ENCODE data around the gene KHK.
A peak's percentile ranks its signal among the peaks of the same experiment; 100 is the strongest.

KHK gene

DNA sequence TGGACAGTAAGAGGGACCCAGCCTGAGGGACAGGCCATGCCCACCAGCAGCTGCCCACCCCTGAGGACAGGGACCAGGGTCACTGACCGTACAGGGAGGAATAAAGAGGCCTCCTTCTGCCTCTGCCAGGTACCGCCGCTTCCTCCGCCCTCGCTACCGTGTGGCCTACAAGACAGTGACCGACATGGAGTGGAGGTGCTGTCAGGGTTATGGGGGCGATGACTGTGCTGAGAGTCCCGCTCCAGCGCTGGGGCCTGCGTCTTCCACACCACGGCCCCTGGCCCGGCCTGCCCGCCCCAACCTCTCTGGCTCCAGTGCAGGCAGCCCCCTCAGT is 6.0 kb upstream of the KHK start:
- Histone ChIP-seq H3K27ac (peak overlapping the region; percentile 78), H3K36me3 (no peaks in the 10 kb centered on the region), H3K27me3 (peaks cover 17% of the 10 kb centered on the region), H3K4me3 (ENCODE audit: low read depth in 1 of 2, low read length in 1 of 2) (peak overlapping the region in 1 of 2 experiments; percentile 49), H3K9me3 (no peaks in the 10 kb centered on the region), H3K4me1 (ENCODE audit: control insufficient read depth in 1 of 2, insufficient read depth in 1 of 2, low read depth in 1 of 2, low read length in 1 of 2) (peaks cover 62 to 64% of the 10 kb centered on the region in 2 experiments)
- TF ChIP-seq, protein P1, sequence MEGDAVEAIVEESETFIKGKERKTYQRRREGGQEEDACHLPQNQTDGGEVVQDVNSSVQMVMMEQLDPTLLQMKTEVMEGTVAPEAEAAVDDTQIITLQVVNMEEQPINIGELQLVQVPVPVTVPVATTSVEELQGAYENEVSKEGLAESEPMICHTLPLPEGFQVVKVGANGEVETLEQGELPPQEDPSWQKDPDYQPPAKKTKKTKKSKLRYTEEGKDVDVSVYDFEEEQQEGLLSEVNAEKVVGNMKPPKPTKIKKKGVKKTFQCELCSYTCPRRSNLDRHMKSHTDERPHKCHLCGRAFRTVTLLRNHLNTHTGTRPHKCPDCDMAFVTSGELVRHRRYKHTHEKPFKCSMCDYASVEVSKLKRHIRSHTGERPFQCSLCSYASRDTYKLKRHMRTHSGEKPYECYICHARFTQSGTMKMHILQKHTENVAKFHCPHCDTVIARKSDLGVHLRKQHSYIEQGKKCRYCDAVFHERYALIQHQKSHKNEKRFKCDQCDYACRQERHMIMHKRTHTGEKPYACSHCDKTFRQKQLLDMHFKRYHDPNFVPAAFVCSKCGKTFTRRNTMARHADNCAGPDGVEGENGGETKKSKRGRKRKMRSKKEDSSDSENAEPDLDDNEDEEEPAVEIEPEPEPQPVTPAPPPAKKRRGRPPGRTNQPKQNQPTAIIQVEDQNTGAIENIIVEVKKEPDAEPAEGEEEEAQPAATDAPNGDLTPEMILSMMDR (IDR thresholded peaks at IDR 0.05) = no peak

GRCh38 chr2:27081984-27082772 is 4.4 kb upstream of the KHK start:
- TF ChIP-seq, protein P1 (IDR thresholded peaks at IDR 0.05) = no peak
- Histone ChIP-seq H3K4me3 (ENCODE audit: low read depth in 1 of 2, low read length in 1 of 2) (peak overlapping the region in 1 of 2 experiments; percentile 49), H3K36me3 (no peaks in the 10 kb centered on the region), H3K9me3 (no peaks in the 10 kb centered on the region), H3K27ac (peak overlapping the region; percentile 78), H3K27me3 (peaks cover 17% of the 10 kb centered on the region), H3K4me1 (ENCODE audit: control insufficient read depth in 1 of 2, insufficient read depth in 1 of 2, low read depth in 1 of 2, low read length in 1 of 2) (peaks cover 66 to 67% of the 10 kb centered on the region in 2 experiments)

- Histone ChIP-seq H3K4me1 (ENCODE audit: control insufficient read depth in 1 of 2, insufficient read depth in 1 of 2, low read depth in 1 of 2, low read length in 1 of 2) (peaks cover 68 to 71% of the 10 kb centered on the region in 2 experiments), H3K9me3 (no peaks in the 10 kb centered on the region), H3K36me3 (no peaks in the 10 kb centered on the region), H3K27ac (peak overlapping the region; percentile 78), H3K4me3 (ENCODE audit: low read depth in 1 of 2, low read length in 1 of 2) (no peak overlapping the region), H3K27me3 (peaks cover 17% of the 10 kb centered on the region)
- TF ChIP-seq, protein P1 (IDR thresholded peaks at IDR 0.05) = no peak
Measured at GRCh38 chr2:27082773-27083409, 3.7 kb upstream of the KHK start.

GRCh38 chr2:27083410-27084296 is 2.9 kb upstream of the KHK start:
- peaks cover 9% of the 10 kb centered on the region for H3K27me3 ChIP-seq
- H3K36me3 ChIP-seq = no peaks in the 10 kb centered on the region
- no peak overlapping the region for H3K27ac ChIP-seq
- no peaks in the 10 kb centered on the region for H3K9me3 ChIP-seq
- H3K4me3 ChIP-seq (ENCODE audit: low read depth in 1 of 2, low read length in 1 of 2) = no peak overlapping the region
- TF ChIP-seq, protein P1 (IDR thresholded peaks at IDR 0.05) = no peak
- peaks cover 64 to 65% of the 10 kb centered on the region in 2 experiments for H3K4me1 ChIP-seq (ENCODE audit: control insufficient read depth in 1 of 2, insufficient read depth in 1 of 2, low read depth in 1 of 2, low read length in 1 of 2)

GRCh38 chr2:27084297-27085061 is 2.1 kb upstream of the KHK start:
- H3K4me1 ChIP-seq (ENCODE audit: control insufficient read depth in 1 of 2, insufficient read depth in 1 of 2, low read depth in 1 of 2, low read length in 1 of 2) = peaks cover 56 to 57% of the 10 kb centered on the region in 2 experiments
- H3K4me3 ChIP-seq (ENCODE audit: low read depth in 1 of 2, low read length in 1 of 2) = no peak overlapping the region
- TF ChIP-seq, protein P1 (IDR thresholded peaks at IDR 0.05) = no peak

More at GRCh38 chr2:27084297-27085061, 2.1 kb upstream of the KHK start:
- Histone ChIP-seq H3K27ac (no peak overlapping the region), H3K27me3 (peaks cover under 1% of the 10 kb centered on the region), H3K36me3 (no peaks in the 10 kb centered on the region), H3K9me3 (no peaks in the 10 kb centered on the region)
